Glutamatergic neuron (in vitro differentiated cells): ENCODE measurements around the gene SYT8. TPM values are rescaled to one million over a fixed set of nuclear protein-coding genes. Genes with fewer than 3 reads are reported as not detected.

Experiments
- DNase-seq: peaks from one replicate; pipeline ENCODE4 v3.0.0; 2022
- H3K27ac Mint-ChIP-seq: one replicate; pipeline ENCODE4 v1.8.0; 2020; ENCODE audit warnings: mild to moderate bottlenecking, mixed read lengths, inconsistent platforms; ENCODE audit not compliant: unreplicated experiment
- H3K27me3 Mint-ChIP-seq: one replicate; pipeline ENCODE4 v1.8.0; 2020; ENCODE audit warnings: mild to moderate bottlenecking, moderate library complexity, mixed read lengths, inconsistent platforms; ENCODE audit not compliant: unreplicated experiment
- H3K36me3 Mint-ChIP-seq: one replicate; pipeline ENCODE4 v1.8.0; 2020; ENCODE audit warnings: mild to moderate bottlenecking, mixed read lengths, inconsistent platforms; ENCODE audit not compliant: unreplicated experiment
- H3K4me1 Mint-ChIP-seq: one replicate; pipeline ENCODE4 v1.8.0; 2020; ENCODE audit warnings: mild to moderate bottlenecking, low read depth, mixed read lengths, inconsistent platforms; ENCODE audit not compliant: unreplicated experiment
- H3K4me3 Mint-ChIP-seq: one replicate; pipeline ENCODE4 v1.8.0; 2020; ENCODE audit warnings: mild to moderate bottlenecking, mixed read lengths, inconsistent platforms; ENCODE audit not compliant: unreplicated experiment
- H3K9me3 Mint-ChIP-seq: one replicate; pipeline ENCODE4 v1.8.0; 2020; ENCODE audit warnings: mild to moderate bottlenecking, moderate library complexity, mixed read lengths, inconsistent platforms; ENCODE audit not compliant: unreplicated experiment
- CTCF ChIP-seq: fragments of 200-600 bp; sonication (generic); IDR thresholded peaks from one replicate; pipeline ENCODE4 v1.5.0; 2021; ENCODE audit not compliant: partially characterized antibody, unreplicated experiment
- total RNA-seq: library from RNA; stranded (reverse); fragmentation: NEBNext Ultra II Directional; extraction: Animal tissue kit (Norgen Biotek cat#: 25700); gene quantifications from one replicate; pipeline ENCODE4 v1.2.1, GENCODE V29; 2021; ENCODE audit not compliant: unreplicated experiment

SYT8 gene
- total RNA-seq, 1 donor from 2014 or later: not detected

- no peak for DNase-seq
- no peak overlapping the region for H3K27ac Mint-ChIP-seq
- H3K36me3 Mint-ChIP-seq: no peaks in the 10 kb centered on the region
- peaks cover 11% of the 10 kb centered on the region for H3K27me3 Mint-ChIP-seq
- peaks cover 6% of the 10 kb centered on the region for H3K4me1 Mint-ChIP-seq
- no peak for TF ChIP-seq CTCF
- H3K4me3 Mint-ChIP-seq: no peak overlapping the region
- H3K9me3 Mint-ChIP-seq: peaks cover 13% of the 10 kb centered on the region
These were observed 11.0 kb downstream of the SYT8 start for GRCh38 chr11:1845561-1846452.

GRCh38 chr11:1846453-1846932 is 11.7 kb downstream of the SYT8 start:
- H3K27ac Mint-ChIP-seq: no peak overlapping the region
- H3K9me3 Mint-ChIP-seq: peaks cover 14% of the 10 kb centered on the region
- no peak for DNase-seq
- no peaks in the 10 kb centered on the region for H3K36me3 Mint-ChIP-seq
- H3K4me3 Mint-ChIP-seq: no peak overlapping the region
- peaks cover 6% of the 10 kb centered on the region for H3K4me1 Mint-ChIP-seq
- TF ChIP-seq CTCF: no peak
- H3K27me3 Mint-ChIP-seq: peaks cover 11% of the 10 kb centered on the region

GRCh38 chr11:1847006-1847735 is 12.4 kb downstream of the SYT8 start:
- Mint-ChIP-seq H3K36me3 (no peaks in the 10 kb centered on the region), H3K4me1 (peaks cover 6% of the 10 kb centered on the region), H3K27ac (no peak overlapping the region), H3K27me3 (peaks cover 11% of the 10 kb centered on the region), H3K9me3 (peaks cover 15% of the 10 kb centered on the region), H3K4me3 (no peak overlapping the region)
- TF ChIP-seq CTCF: no peak
- no peak for DNase-seq

GRCh38 chr11:1847926-1848639 is 13.3 kb downstream of the SYT8 start:
- Mint-ChIP-seq H3K27ac (no peak overlapping the region), H3K27me3 (peaks cover 12% of the 10 kb centered on the region)

More at GRCh38 chr11:1847926-1848639, 13.3 kb downstream of the SYT8 start:
- H3K36me3 Mint-ChIP-seq: no peaks in the 10 kb centered on the region
- peaks cover 15% of the 10 kb centered on the region for H3K9me3 Mint-ChIP-seq
- H3K4me3 Mint-ChIP-seq: no peak overlapping the region
- peaks cover 6% of the 10 kb centered on the region for H3K4me1 Mint-ChIP-seq
- no peak for DNase-seq
- TF ChIP-seq CTCF: no peak
